ENCODE results near the gene BZW1.
"Not testable (repeated sequence)": the region's sequence is repeated elsewhere in the genome, so short reads cannot be mapped to it uniquely, and the experiment has no call there.

The BZW1 gene

GRCh38 chr2:200794143-200794542, 17.6 kb upstream of the BZW1 start:
- no peak for DNase-seq

- DNase-seq, result no peak
Observed at GRCh38 chr2:200795028-200795440, 16.7 kb upstream of the BZW1 start.

GRCh38 chr2:200796561-200796960, 15.1 kb upstream of the BZW1 start:
- DNase-seq, result no peak

GRCh38 chr2:200797242-200797770, 14.4 kb upstream of the BZW1 start:
- DNase-seq, result no peak

- DNase-seq, result no peak
Observed at GRCh38 chr2:200798514-200798913, 13.2 kb upstream of the BZW1 start.

- no peak for DNase-seq
Observed at GRCh38 chr2:200800458-200800857, 11.3 kb upstream of the BZW1 start.

- not testable (repeated sequence) for DNase-seq
Observed at GRCh38 chr2:200801431-200801830, 10.3 kb upstream of the BZW1 start.

GRCh38 chr2:200809506-200810251, 2.0 kb upstream of the BZW1 start:
- no peak for DNase-seq

GRCh38 chr2:200810252-200810997, 1.3 kb upstream of the BZW1 start:
- no peak for DNase-seq

- DNase-seq, result no peak
Observed at GRCh38 chr2:200810998-200811332, 745 bp upstream of the BZW1 start.

GRCh38 chr2:200812122-200813022, 662 bp downstream of the BZW1 start:
- DNase-seq, result peak; percentile 49

GRCh38 chr2:200814276-200814815, 2.6 kb downstream of the BZW1 start:
- no peak for DNase-seq

GRCh38 chr2:200814917-200815316, 3.2 kb downstream of the BZW1 start:
- no peak for DNase-seq

GRCh38 chr2:200818732-200819131, 7.0 kb downstream of the BZW1 start:
- not testable (repeated sequence) for DNase-seq

- no peak for DNase-seq
Observed at GRCh38 chr2:200820573-200821234, 9.0 kb downstream of the BZW1 start.

GRCh38 chr2:200821686-200822245, 10.1 kb downstream of the BZW1 start:
- no peak for DNase-seq

- no peak for DNase-seq
Observed at GRCh38 chr2:200828104-200828503, 16.4 kb downstream of the BZW1 start.

GRCh38 chr2:200828572-200829257, 17.0 kb downstream of the BZW1 start:
- no peak for DNase-seq

- DNase-seq, result no peak
Observed at GRCh38 chr2:200829258-200829655, 17.5 kb downstream of the BZW1 start.

- DNase-seq, result no peak
Observed at GRCh38 chr2:200834701-200835100, 23.0 kb downstream of the BZW1 start.

GRCh38 chr2:200839513-200839912, 27.8 kb downstream of the BZW1 start:
- no peak for DNase-seq
